T-helper 1 cell (primary cell): Measurements from ENCODE around the gene DIO3.

ENCODE experiments used
- DNase-seq, 5 donors: peaks; one replicate each; pipeline ENCODE4 v3.0.0-alpha.2; 2012 to 2020

The DIO3 gene

GRCh38 chr14:101600336-101600890, 39.1 kb downstream of the DIO3 start:
- DNase-seq = no peak

- DNase-seq = no peak
Observed at GRCh38 chr14:101600891-101601605, 39.8 kb downstream of the DIO3 start.

GRCh38 chr14:101601606-101602465, 40.5 kb downstream of the DIO3 start:
- DNase-seq = no peak

- no peak for DNase-seq
Observed at GRCh38 chr14:101602466-101602840, 41.2 kb downstream of the DIO3 start.

GRCh38 chr14:101603096-101603495, 41.8 kb downstream of the DIO3 start:
- DNase-seq = no peak

DNA sequence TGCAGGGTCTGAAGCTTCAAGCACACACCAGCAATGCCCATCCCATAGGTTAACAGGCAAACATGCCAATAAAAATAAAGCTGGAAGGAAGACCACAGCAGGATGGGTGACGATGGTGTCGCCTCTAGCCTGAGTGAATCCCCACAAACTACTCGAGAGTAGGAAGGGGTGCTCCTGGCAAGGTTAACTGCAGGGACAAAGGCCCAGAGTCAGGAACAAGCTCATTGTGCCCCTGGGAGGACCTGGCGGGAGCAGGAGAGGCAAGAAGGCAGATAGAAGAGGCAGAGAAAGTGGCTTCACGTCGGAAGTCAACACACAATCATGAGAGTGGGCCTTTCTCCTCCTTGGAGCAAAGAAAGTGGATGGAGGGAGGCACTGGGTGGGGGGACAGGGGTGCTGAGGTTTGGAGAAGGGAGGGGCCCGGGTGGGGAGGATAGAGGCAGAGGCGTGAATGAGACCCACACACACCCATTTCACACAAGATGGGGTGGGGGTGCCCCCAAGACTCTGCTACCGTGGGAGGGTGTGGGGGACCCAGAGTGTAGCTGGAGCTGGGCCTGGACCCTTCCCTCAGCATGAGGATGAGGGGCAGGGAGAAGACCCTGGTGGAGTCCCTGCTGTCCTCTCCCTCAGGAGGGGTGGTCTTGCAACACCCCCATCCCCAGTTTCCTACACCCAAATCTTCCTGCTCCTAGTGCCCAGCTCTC, 43.1 kb downstream of the DIO3 start:
- DNase-seq = no peak

- DNase-seq = no peak
Observed at GRCh38 chr14:101604935-101605780, 43.9 kb downstream of the DIO3 start.

GRCh38 chr14:101605836-101606235, 44.5 kb downstream of the DIO3 start:
- DNase-seq = no peak
